B cell (primary cell): ENCODE data around the gene FHIP1A. TPM values are rescaled to one million over a fixed set of nuclear protein-coding genes. Genes with fewer than 3 reads are reported as not detected.

Experiments used
- ATAC-seq: fragments of 200-7000 bp; cut with Tn5 transposase; one replicate; pipeline ENCODE4 v1.10.0; 2021; ENCODE audit warnings: low read depth, mild to moderate bottlenecking, moderate number of reproducible peaks, moderate library complexity
- CTCF ChIA-PET: fragments of 350-600 bp; sonication (Branson Sonifier 250); formaldehyde crosslinking; loops from one replicate; lab custom pipeline; 2021; ENCODE audit warnings: antibody characterized with exemption, inconsistent platforms; lab: Charles Lee
- POLR2A ChIA-PET: fragments of 350-600 bp; sonication (Branson Sonifier 250); formaldehyde crosslinking; loops from one replicate; lab custom pipeline; 2021; ENCODE audit warnings: antibody characterized with exemption; lab: Charles Lee
- DNase-seq: peaks from one replicate; pipeline ENCODE4 v3.0.0; 2013
- H2AFZ ChIP-seq: 2 replicates; pipeline ENCODE4 v1.6.1; 2012; ENCODE audit warnings: mild to moderate bottlenecking, low read depth, low read length; ENCODE audit not compliant: insufficient read depth, poor library complexity, severe bottlenecking
- H3K27ac ChIP-seq, 2 donors: 1 replicate in 1 of 2; 2 replicates in 1 of 2; pipeline ENCODE4 v1.5.1; 2012 to 2013; ENCODE audit warnings: low read length in 2 of 2, mild to moderate bottlenecking in 2 of 2, moderate library complexity in 1 of 2
- H3K27me3 ChIP-seq, 4 experiments: fragments of 200-600 bp in 1 of 4; sonication (generic) in 1 of 4; replicated peaks in 1 of 4; 1 replicate in 2 of 4; 2 replicates in 2 of 4; pipeline versions ENCODE4 v1.6.1 to v1.7.0; 2013 to 2016; ENCODE audit warnings: low read length in 3 of 4, mild to moderate bottlenecking in 2 of 4, mixed read lengths in 1 of 4, moderate library complexity in 1 of 4; ENCODE audit not compliant: insufficient read depth in 4 of 4, control insufficient read depth in 3 of 4; ENCODE audit errors: control extremely low read depth in 1 of 4
- H3K36me3 ChIP-seq, 2 experiments: replicated peaks in 1 of 2; 1 replicate in 1 of 2; 2 replicates in 1 of 2; pipeline versions ENCODE4 v1.6.1 to v1.7.1; 2013; ENCODE audit warnings: low read length in 1 of 2; ENCODE audit not compliant: insufficient read depth in 2 of 2, control insufficient read depth in 1 of 2; ENCODE audit errors: control extremely low read depth in 1 of 2, extremely low read depth in 1 of 2
- H3K4me1 ChIP-seq, 2 donors: fragments of 200-600 bp in 1 of 2; sonication (generic) in 1 of 2; 1 replicate in 1 of 2; 2 replicates in 1 of 2; pipeline versions ENCODE4 v1.5.1 to v1.6.1; 2013 to 2017; ENCODE audit warnings: low read length in 2 of 2; ENCODE audit not compliant: control insufficient read depth in 2 of 2, insufficient read depth in 2 of 2
- H3K4me2 ChIP-seq: replicated peaks from 2 replicates; pipeline ENCODE3; 2012; ENCODE audit warnings: mild to moderate bottlenecking, low read depth, low read length; ENCODE audit not compliant: poor library complexity, severe bottlenecking
- H3K4me3 ChIP-seq, 5 experiments: fragments of 200-600 bp in 1 of 5; sonication (generic) in 1 of 5; 1 replicate in 3 of 5; 2 replicates in 2 of 5; pipeline versions ENCODE4 v1.5.1 to v1.7.0; 2011 to 2016; ENCODE audit warnings: low read length in 4 of 5, mild to moderate bottlenecking in 4 of 5, low read depth in 2 of 5, control low read depth in 1 of 5, moderate library complexity in 1 of 5; ENCODE audit not compliant: insufficient read depth in 1 of 5; ENCODE audit errors: control extremely low read depth in 1 of 5, extremely low read depth in 1 of 5
- H3K79me2 ChIP-seq: fragments of 200-600 bp; sonication (generic); one replicate; pipeline ENCODE4 v1.6.0; 2016; ENCODE audit warnings: low read length; ENCODE audit not compliant: control insufficient read depth, insufficient read depth
- H3K9ac ChIP-seq: fragments of 200-600 bp; sonication (generic); 2 replicates; pipeline ENCODE4 v1.6.1; 2017; ENCODE audit warnings: mild to moderate bottlenecking, low read length, moderate library complexity
- H3K9me3 ChIP-seq, 3 donors: one replicate each; pipeline versions ENCODE4 v1.6.1 to v1.7.1; 2013; ENCODE audit warnings: low read length in 2 of 3; ENCODE audit not compliant: control insufficient read depth in 2 of 3, insufficient read depth in 1 of 3; ENCODE audit errors: control extremely low read depth in 1 of 3
- H4K20me1 ChIP-seq: 2 replicates; pipeline ENCODE4 v1.6.0; 2012; ENCODE audit warnings: mild to moderate bottlenecking, low read length; ENCODE audit not compliant: insufficient read depth, control insufficient read depth, poor library complexity, severe bottlenecking
- H3K27ac Mint-ChIP-seq: one replicate; pipeline ENCODE4 v1.8.0; 2021; ENCODE audit warnings: mixed read lengths
- H3K27me3 Mint-ChIP-seq: one replicate; pipeline ENCODE4 v1.8.0; 2021; ENCODE audit warnings: mixed read lengths
- H3K4me1 Mint-ChIP-seq: one replicate; pipeline ENCODE4 v1.8.0; 2021; ENCODE audit warnings: mixed read lengths
- H3K4me3 Mint-ChIP-seq: one replicate; pipeline ENCODE4 v1.8.0; 2021; ENCODE audit warnings: mixed read lengths
- H3K9me3 Mint-ChIP-seq: one replicate; pipeline ENCODE4 v1.8.0; 2022; ENCODE audit warnings: mixed read lengths; ENCODE audit not compliant: insufficient read depth
- CTCF ChIP-seq: fragments of 200-600 bp; IDR thresholded peaks from one replicate; pipeline ENCODE4 v1.8.0; 2022; ENCODE audit warnings: antibody characterized with exemption, mild to moderate bottlenecking
- EZH2 ChIP-seq: IDR thresholded peaks from 2 replicates; pipeline ENCODE4 v1.6.1; 2012; ENCODE audit warnings: borderline replicate concordance, low read depth, mild to moderate bottlenecking, moderate library complexity, low read length; ENCODE audit not compliant: insufficient read depth, poor library complexity, severe bottlenecking
- WGBS: methylation state at CpG from one replicate; pipeline ENCODE4 v1.1.5; 2013; ENCODE audit warnings: missing lambda C conversion rate; ENCODE audit not compliant: insufficient coverage; 5-methylcytosine and 5-hydroxymethylcytosine counted together
- intact Hi-C: fragments of 100-400 bp; cut with micrococcal nuclease; formaldehyde crosslinking; loops from one replicate; pipeline ENCODE4 v1.10.0; 2022
- polyA plus RNA-seq: library from polyadenylated mRNA; depleted of rRNA; stranded (reverse); fragments of >200 nt; gene quantifications from 2 replicates; pipeline ENCODE4 v1.2.3, GENCODE V29; 2012
- total RNA-seq, 2 donors: library from RNA; stranded (reverse); fragments of 120-200 nt in 1 of 2; gene quantifications; 1 replicate in 1 of 2; 2 replicates in 1 of 2; pipeline versions ENCODE4 v1.2.3 to v1.2.4, GENCODE V29; 2013 to 2022

The FHIP1A gene
- total and polyA plus RNA-seq, 2 donors (not counting 1 experiment from before 2014, with no cell fraction given), result 0.03 to 0.76 TPM

GRCh38 chr4:151439320-151439719 is 30.3 kb downstream of the FHIP1A start:
- no peaks in the 10 kb centered on the region for H3K9me3 Mint-ChIP-seq
- DNase-seq (no peak), ATAC-seq (no peak)
- POLR2A ChIA-PET, result no interaction called here
- H3K27me3 ChIP-seq, result no peaks in the 10 kb centered on the region
- no peak for TF ChIP-seq CTCF
- TF ChIP-seq EZH2, result no peak
- H3K4me1 ChIP-seq, result no peaks in the 10 kb centered on the region
- H4K20me1 ChIP-seq, result no peaks in the 10 kb centered on the region
- no peak overlapping the region for H3K9ac ChIP-seq
- CTCF ChIA-PET, result no interaction called here
- no peak overlapping the region for H2AFZ ChIP-seq
- no peak overlapping the region for H3K4me3 ChIP-seq
- H3K79me2 ChIP-seq, result no peaks in the 10 kb centered on the region
- H3K9me3 ChIP-seq, result no peaks in the 10 kb centered on the region
- H3K27ac ChIP-seq, result no peak overlapping the region
- intact Hi-C loops, result no loop called here
- no peak overlapping the region for H3K4me2 ChIP-seq
- H3K4me1 Mint-ChIP-seq, result no peaks in the 10 kb centered on the region
- H3K4me3 Mint-ChIP-seq, result no peak overlapping the region
- no peaks in the 10 kb centered on the region for H3K36me3 ChIP-seq
- peaks cover 12% of the 10 kb centered on the region for H3K27me3 Mint-ChIP-seq
- H3K27ac Mint-ChIP-seq, result no peak overlapping the region

- H3K4me3 ChIP-seq, result no peak overlapping the region
- no peaks in the 10 kb centered on the region for H3K79me2 ChIP-seq
- no peak overlapping the region for H3K27ac ChIP-seq
- Mint-ChIP-seq H3K27me3 (peaks cover 12% of the 10 kb centered on the region), H3K9me3 (no peaks in the 10 kb centered on the region), H3K27ac (no peak overlapping the region), H3K4me3 (no peak overlapping the region), H3K4me1 (no peaks in the 10 kb centered on the region)
- no peaks in the 10 kb centered on the region for H3K9me3 ChIP-seq
- H3K4me1 ChIP-seq, result no peaks in the 10 kb centered on the region
- no peaks in the 10 kb centered on the region for H3K36me3 ChIP-seq
- no peak for DNase-seq
- ChIA-PET POLR2A (no interaction called here), CTCF (no interaction called here)
- no peak overlapping the region for H2AFZ ChIP-seq
- ATAC-seq, result no peak
- H3K27me3 ChIP-seq, result no peaks in the 10 kb centered on the region
- no peak overlapping the region for H3K9ac ChIP-seq
- H3K4me2 ChIP-seq, result no peak overlapping the region
- WGBS, result no CpG with 5 or more reads among the region's 2 CpGs
- intact Hi-C loops, result no loop called here
- TF ChIP-seq CTCF (no peak), EZH2 (no peak)
- H4K20me1 ChIP-seq, result no peaks in the 10 kb centered on the region
Measured at GRCh38 chr4:151442002-151442401, 33.0 kb downstream of the FHIP1A start.
